PFSK-1 (cell line): ENCODE data around the gene HPS1.

Source experiments
- POLR2AphosphoS5 ChIP-seq: IDR thresholded peaks from 2 replicates; pipeline ENCODE4 v1.6.1; 2012; ENCODE audit warnings: low read depth, mild to moderate bottlenecking, control low read depth, low read length, moderate library complexity
- SIN3A ChIP-seq: IDR thresholded peaks from 2 replicates; pipeline ENCODE4 v1.6.1; 2012; ENCODE audit warnings: mild to moderate bottlenecking, low read length, moderate library complexity, borderline replicate concordance; ENCODE audit not compliant: insufficient read depth
- TAF1 ChIP-seq: IDR thresholded peaks from 2 replicates; pipeline ENCODE4 v1.6.1; 2012; ENCODE audit warnings: low read length, control low read depth, borderline replicate concordance; ENCODE audit not compliant: insufficient read depth
- TF ChIP-seq, protein P1 (sequence below), 2 experiments: IDR thresholded peaks; 2 replicates each; pipeline versions ENCODE4 v1.6.1 to v1.8.0; 2011 to 2012; ENCODE audit warnings: low read depth in 2 of 2, low read length in 2 of 2, control low read depth in 1 of 2, inconsistent platforms in 1 of 2, mild to moderate bottlenecking in 1 of 2, moderate library complexity in 1 of 2; ENCODE audit not compliant: insufficient read depth in 1 of 2

DNA sequence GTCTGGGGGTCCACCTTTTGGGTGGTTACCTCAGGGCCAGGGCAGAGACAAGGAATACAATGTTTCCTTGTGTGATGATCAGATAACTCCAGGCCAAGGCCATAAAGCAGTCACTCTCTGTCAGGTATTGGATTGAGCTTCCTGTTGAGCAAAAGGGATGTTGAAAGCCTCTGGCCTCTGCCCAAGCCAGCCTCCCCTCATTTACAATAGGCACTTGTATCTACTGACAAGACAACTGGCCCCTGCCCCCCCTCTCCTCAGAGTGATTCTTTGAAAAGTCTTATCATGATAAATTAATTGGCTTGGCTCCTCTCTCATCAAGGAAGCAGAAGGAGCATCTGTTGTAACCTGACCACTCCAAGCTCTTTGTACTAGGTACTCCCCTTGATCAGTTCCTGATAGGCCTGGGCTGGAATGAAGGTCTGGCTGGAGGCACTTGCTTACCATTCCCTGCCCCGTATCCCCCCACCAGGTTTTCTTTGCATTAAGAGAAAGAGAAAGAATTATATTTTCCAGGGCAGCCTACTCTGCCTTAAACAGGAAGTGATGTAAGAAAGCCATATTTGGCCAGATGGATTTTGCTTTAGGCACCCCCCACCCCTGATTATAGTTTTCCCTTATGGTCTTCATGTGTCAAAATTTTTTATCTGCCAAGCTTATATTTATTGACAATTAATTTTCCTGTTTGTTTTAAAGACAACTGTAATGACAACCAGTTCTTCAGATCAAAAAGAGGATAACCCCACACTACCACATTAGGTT lies 42.1 kb upstream of the HPS1 start:
- TF ChIP-seq SIN3A (no peak), POLR2AphosphoS5 (no peak), TAF1 (no peak)
- TF ChIP-seq, protein P1, sequence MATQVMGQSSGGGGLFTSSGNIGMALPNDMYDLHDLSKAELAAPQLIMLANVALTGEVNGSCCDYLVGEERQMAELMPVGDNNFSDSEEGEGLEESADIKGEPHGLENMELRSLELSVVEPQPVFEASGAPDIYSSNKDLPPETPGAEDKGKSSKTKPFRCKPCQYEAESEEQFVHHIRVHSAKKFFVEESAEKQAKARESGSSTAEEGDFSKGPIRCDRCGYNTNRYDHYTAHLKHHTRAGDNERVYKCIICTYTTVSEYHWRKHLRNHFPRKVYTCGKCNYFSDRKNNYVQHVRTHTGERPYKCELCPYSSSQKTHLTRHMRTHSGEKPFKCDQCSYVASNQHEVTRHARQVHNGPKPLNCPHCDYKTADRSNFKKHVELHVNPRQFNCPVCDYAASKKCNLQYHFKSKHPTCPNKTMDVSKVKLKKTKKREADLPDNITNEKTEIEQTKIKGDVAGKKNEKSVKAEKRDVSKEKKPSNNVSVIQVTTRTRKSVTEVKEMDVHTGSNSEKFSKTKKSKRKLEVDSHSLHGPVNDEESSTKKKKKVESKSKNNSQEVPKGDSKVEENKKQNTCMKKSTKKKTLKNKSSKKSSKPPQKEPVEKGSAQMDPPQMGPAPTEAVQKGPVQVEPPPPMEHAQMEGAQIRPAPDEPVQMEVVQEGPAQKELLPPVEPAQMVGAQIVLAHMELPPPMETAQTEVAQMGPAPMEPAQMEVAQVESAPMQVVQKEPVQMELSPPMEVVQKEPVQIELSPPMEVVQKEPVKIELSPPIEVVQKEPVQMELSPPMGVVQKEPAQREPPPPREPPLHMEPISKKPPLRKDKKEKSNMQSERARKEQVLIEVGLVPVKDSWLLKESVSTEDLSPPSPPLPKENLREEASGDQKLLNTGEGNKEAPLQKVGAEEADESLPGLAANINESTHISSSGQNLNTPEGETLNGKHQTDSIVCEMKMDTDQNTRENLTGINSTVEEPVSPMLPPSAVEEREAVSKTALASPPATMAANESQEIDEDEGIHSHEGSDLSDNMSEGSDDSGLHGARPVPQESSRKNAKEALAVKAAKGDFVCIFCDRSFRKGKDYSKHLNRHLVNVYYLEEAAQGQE (IDR thresholded peaks at IDR 0.05; ENCODE audit: insufficient read depth in 1 of 2, low read depth in 2 of 2, low read length in 2 of 2) = no peak
